GM12878 (cell line): ENCODE results near the gene FANK1.

Experiments
- EZH2 ChIP-seq: IDR thresholded peaks from 2 replicates; pipeline ENCODE4 v1.6.1; 2012; ENCODE audit warnings: low read depth, mild to moderate bottlenecking, control low read depth, inconsistent platforms, low read length, borderline replicate concordance; ENCODE audit not compliant: control insufficient read depth
- SREBF1 ChIP-seq: IDR thresholded peaks from 2 replicates; pipeline ENCODE4 v1.6.1; 2012; ENCODE audit warnings: mild to moderate bottlenecking, low read length
- ZZZ3 ChIP-seq: IDR thresholded peaks from 2 replicates; pipeline ENCODE4 v1.6.1; 2011; ENCODE audit warnings: low read depth; ENCODE audit not compliant: control insufficient read depth, insufficient read length
- TF ChIP-seq, protein P1 (sequence below): fragments of 450-650 bp; IDR thresholded peaks from 2 replicates; pipeline ENCODE4 v1.6.1; 2017; ENCODE audit warnings: mild to moderate bottlenecking, moderate library complexity

GRCh38 chr10:125911145-125911544, 14.8 kb downstream of the FANK1 start:
- TF ChIP-seq EZH2 (no peak), SREBF1 (no peak), ZZZ3 (no peak)
- TF ChIP-seq, protein P1, sequence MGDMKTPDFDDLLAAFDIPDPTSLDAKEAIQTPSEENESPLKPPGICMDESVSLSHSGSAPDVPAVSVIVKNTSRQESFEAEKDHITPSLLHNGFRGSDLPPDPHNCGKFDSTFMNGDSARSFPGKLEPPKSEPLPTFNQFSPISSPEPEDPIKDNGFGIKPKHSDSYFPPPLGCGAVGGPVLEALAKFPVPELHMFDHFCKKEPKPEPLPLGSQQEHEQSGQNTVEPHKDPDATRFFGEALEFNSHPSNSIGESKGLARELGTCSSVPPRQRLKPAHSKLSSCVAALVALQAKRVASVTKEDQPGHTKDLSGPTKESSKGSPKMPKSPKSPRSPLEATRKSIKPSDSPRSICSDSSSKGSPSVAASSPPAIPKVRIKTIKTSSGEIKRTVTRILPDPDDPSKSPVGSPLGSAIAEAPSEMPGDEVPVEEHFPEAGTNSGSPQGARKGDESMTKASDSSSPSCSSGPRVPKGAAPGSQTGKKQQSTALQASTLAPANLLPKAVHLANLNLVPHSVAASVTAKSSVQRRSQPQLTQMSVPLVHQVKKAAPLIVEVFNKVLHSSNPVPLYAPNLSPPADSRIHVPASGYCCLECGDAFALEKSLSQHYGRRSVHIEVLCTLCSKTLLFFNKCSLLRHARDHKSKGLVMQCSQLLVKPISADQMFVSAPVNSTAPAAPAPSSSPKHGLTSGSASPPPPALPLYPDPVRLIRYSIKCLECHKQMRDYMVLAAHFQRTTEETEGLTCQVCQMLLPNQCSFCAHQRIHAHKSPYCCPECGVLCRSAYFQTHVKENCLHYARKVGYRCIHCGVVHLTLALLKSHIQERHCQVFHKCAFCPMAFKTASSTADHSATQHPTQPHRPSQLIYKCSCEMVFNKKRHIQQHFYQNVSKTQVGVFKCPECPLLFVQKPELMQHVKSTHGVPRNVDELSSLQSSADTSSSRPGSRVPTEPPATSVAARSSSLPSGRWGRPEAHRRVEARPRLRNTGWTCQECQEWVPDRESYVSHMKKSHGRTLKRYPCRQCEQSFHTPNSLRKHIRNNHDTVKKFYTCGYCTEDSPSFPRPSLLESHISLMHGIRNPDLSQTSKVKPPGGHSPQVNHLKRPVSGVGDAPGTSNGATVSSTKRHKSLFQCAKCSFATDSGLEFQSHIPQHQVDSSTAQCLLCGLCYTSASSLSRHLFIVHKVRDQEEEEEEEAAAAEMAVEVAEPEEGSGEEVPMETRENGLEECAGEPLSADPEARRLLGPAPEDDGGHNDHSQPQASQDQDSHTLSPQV: no peak
